ENCODE data around the gene B3GALT5.

Gene B3GALT5

DNA sequence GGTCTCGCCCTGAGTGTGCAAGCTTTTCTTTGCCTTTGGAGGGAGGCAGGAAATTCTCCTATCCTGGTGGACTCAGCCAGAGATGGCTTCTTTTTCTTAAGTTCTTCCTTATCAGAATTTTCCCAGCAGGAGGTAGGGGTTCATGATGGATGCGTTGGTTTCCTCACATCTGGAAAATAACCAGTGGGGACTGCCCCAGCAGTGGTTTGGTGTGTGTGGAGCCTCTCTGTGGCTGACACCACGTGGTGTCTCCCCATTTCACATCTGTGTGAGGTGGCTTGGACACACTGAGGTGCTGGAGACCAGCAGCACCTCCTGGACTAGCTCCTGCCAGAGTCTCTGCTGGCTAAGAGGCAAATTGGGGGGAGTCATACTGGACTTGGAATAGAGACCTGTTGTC is 32.6 kb downstream of the B3GALT5 start:
- no peak overlapping the region for H3K4me3 ChIP-seq (ENCODE audit: low read length)
- TF ChIP-seq ZNF274 (IDR thresholded peaks at IDR 0.05; ENCODE audit: low read depth, low read length): no peak

GRCh38 chr21:39647476-39647875 is 34.7 kb downstream of the B3GALT5 start:
- no peak overlapping the region for H3K4me3 ChIP-seq (ENCODE audit: low read length)
- no peak for TF ChIP-seq ZNF274 (IDR thresholded peaks at IDR 0.05; ENCODE audit: low read depth, low read length)

DNA sequence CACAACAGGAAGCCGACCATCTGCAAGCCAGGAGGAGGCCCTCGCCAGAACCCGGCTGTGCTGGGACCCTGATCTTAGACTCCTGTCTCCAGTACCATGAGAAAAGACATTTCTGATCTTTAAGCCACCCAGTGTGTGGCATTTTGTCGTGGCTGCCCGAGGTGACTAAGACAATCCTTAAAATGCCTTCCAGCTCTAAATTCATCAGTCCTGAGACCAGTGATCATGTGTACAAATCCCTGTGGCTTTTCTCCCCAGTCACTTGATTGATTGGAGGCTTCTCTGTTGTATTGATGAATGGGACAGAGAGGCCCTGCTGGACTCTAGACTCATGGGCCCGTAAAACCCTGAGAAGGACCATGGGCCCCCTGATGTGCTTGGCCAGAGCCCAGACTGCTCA is 36.1 kb downstream of the B3GALT5 start:
- no peak for TF ChIP-seq ZNF274 (IDR thresholded peaks at IDR 0.05; ENCODE audit: low read depth, low read length)
- H3K4me3 ChIP-seq (ENCODE audit: low read length): no peak overlapping the region

- H3K4me3 ChIP-seq (ENCODE audit: low read length): no peak overlapping the region
- no peak for TF ChIP-seq ZNF274 (IDR thresholded peaks at IDR 0.05; ENCODE audit: low read depth, low read length)
These were observed 36.8 kb downstream of the B3GALT5 start for GRCh38 chr21:39649526-39649925.

DNA sequence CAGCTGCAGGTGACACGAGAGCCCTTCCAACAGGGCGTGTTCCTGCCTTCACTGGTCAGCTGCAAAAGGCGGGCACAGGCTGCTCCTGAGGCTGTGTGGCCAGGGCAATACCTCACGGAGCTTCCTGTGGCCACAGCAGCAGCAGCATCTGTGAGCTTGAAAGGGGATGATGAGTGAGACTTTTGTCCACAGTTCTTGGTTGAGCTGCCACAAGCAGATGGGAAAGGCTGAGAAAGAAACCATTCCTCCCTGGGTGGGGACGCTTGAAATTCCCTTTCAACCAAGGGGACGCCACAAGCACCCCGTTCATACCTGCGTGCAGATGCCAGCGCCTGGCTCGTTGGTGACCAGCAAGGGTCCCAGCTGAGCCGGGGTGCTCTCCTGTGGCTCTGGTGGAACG is 37.6 kb downstream of the B3GALT5 start:
- no peak overlapping the region for H3K4me3 ChIP-seq (ENCODE audit: low read length)
- TF ChIP-seq ZNF274 (IDR thresholded peaks at IDR 0.05; ENCODE audit: low read depth, low read length): no peak

DNA sequence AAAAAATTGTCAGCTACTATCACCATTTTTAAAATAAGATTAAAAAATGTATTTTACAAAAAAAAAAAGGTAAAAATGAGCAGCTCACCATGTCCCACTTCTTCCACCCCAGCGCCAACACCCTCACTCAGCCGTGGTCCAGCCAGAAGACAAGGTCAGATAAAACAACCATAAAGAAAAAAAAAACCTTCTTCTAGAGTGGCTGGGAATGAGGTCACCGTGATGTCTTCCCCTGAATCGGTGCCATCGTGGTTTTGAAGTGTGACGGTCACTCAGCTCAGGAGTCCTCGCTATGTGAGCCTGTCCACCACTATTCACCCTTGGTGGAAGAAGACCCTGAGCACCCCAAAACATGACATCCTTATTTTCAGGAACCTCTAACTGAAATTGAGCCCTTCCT is 38.1 kb downstream of the B3GALT5 start:
- TF ChIP-seq ZNF274 (IDR thresholded peaks at IDR 0.05; ENCODE audit: low read depth, low read length): no peak
- H3K4me3 ChIP-seq (ENCODE audit: low read length): no peak overlapping the region

DNA sequence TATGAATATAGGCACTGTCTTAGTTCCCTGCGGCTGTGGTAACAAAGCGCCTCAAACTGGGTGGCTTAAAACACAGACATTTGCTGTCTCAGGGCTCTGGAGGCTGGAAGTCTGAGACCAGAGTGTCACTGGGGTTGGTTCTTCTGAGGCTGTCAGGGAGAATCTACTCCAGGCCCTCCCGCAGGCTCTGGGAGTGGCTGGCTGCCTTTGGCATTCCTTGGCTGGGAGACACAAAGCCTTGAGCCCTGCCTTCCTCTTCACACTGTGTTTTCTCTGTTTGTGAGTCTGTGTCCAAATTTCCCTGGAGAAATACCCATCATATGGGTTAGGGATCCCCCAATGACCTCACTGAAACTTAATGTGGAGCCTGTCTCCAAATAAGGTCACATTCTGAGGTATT is 38.5 kb downstream of the B3GALT5 start:
- H3K4me3 ChIP-seq (ENCODE audit: low read length): no peak overlapping the region
- TF ChIP-seq ZNF274 (IDR thresholded peaks at IDR 0.05; ENCODE audit: low read depth, low read length): no peak

GRCh38 chr21:39654951-39655350 is 42.2 kb downstream of the B3GALT5 start:
- no peak overlapping the region for H3K4me3 ChIP-seq (ENCODE audit: low read length)
- TF ChIP-seq ZNF274 (IDR thresholded peaks at IDR 0.05; ENCODE audit: low read depth, low read length): no peak

DNA sequence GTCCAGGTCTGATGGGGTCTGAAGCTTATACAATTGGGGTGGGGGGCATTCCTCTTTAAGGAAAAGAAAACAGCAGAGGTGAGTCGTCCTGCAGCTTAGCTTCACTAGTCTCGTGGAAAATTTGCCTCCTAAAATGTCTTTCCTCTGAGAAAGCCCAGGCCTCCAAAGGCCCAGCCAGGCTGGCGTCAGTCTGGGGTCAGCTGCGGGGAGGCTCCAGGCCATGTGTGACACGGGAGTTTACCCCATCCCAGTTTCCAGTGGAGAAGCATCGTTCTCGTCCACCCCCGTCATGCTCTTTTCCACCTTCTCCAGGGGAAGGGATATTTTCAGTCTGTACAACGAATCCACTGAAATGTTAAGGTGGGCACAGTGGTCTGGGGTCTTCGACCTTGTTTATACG is 42.8 kb downstream of the B3GALT5 start:
- no peak for TF ChIP-seq ZNF274 (IDR thresholded peaks at IDR 0.05; ENCODE audit: low read depth, low read length)
- no peak overlapping the region for H3K4me3 ChIP-seq (ENCODE audit: low read length)

- no peak overlapping the region for H3K4me3 ChIP-seq (ENCODE audit: low read length)
- TF ChIP-seq ZNF274 (IDR thresholded peaks at IDR 0.05; ENCODE audit: low read depth, low read length): no peak
These were observed 43.5 kb downstream of the B3GALT5 start for GRCh38 chr21:39656209-39656608.

- H3K4me3 ChIP-seq (ENCODE audit: low read length): no peak overlapping the region
- TF ChIP-seq ZNF274 (IDR thresholded peaks at IDR 0.05; ENCODE audit: low read depth, low read length): no peak
These were observed 44.5 kb downstream of the B3GALT5 start for GRCh38 chr21:39657091-39657689.

DNA sequence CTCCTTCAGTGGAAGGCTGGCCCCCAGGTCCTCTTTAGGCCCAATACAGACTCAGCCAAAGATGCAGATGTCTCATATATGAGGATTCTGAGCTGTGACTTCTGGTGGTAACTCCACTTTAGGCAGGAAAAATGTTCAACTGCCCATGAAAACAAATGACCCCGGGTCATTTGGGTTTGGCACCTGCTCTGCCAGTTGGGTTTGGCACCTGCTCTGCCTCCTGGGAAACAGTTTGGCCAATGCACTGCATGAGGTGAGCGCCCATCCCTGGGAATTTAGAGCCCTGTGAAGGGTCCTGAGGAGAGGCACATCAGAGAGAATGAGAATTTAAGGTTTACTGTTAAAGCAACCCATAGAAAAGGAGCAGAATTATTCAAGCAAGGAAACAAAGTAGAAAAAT is 45.3 kb downstream of the B3GALT5 start:
- H3K4me3 ChIP-seq (ENCODE audit: low read length): no peak overlapping the region
- TF ChIP-seq ZNF274 (IDR thresholded peaks at IDR 0.05; ENCODE audit: low read depth, low read length): no peak

DNA sequence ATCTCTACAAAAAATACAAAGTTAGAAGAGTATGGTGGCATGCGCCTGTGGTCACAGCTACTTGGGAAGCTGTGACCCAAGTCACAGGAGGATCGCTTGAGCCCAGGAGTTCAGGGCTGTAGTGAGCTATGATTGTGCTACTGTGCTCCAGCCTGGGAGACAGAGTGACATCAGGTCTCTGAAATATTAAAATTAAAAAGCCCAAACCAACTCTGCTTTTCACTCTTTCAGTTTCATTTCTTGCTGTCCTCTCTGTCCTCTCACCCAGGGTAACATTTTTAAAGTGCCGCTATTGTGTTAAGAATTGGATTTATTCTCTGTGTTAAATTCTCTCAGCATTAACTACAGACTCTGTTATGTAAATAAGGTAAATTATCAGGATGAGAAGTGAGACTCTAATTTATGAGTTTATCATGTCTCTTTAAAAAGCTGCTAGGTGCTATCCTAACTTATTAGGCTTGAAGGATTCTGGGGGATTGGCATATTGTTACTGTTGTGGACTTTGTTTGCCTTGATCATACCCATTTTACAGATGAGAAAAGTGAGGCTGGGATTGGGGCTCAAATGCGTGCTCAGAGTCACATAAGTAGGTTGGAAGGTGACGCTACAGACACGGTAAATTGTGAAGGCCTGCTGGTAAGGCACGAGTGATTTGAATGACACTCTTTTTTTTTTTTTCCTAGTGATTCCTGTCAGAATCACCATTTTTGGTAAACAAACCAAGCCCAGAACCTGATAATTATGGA is 46.5 kb downstream of the B3GALT5 start:
- TF ChIP-seq ZNF274 (IDR thresholded peaks at IDR 0.05; ENCODE audit: low read depth, low read length): no peak
- no peak overlapping the region for H3K4me3 ChIP-seq (ENCODE audit: low read length)

GRCh38 chr21:39660191-39660980 is 47.6 kb downstream of the B3GALT5 start:
- H3K4me3 ChIP-seq (ENCODE audit: low read length): no peak overlapping the region
- no peak for TF ChIP-seq ZNF274 (IDR thresholded peaks at IDR 0.05; ENCODE audit: low read depth, low read length)

DNA sequence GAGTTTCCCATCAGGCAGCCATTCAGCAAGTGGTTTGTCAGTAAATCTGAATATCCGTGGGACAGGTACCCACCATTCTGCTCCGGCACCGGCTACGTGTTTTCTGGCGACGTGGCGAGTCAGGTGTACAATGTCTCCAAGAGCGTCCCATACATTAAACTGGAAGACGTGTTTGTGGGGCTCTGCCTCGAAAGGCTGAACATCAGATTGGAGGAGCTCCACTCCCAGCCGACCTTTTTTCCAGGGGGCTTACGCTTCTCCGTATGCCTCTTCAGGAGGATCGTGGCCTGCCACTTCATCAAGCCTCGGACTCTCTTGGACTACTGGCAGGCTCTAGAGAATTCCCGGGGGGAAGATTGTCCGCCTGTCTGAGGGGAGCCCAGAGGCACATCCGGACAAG is 48.4 kb downstream of the B3GALT5 start:
- TF ChIP-seq ZNF274 (IDR thresholded peaks at IDR 0.05; ENCODE audit: low read depth, low read length): no peak

More for the DNA sequence above, 48.4 kb downstream of the B3GALT5 start:
- no peak overlapping the region for H3K4me3 ChIP-seq (ENCODE audit: low read length)

All from GM08714 (cell line).